Measurements from ENCODE around the gene PRR23E. TPM values are rescaled to one million over a fixed set of nuclear protein-coding genes. Genes with fewer than 3 reads are reported as not detected.

PRR23E gene
- total RNA-seq, 4 donors from 2014 or later: not detected

GRCh38 chr3:127171721-127172120 is 21.2 kb upstream of the PRR23E start:
- TF ChIP-seq CTCF (IDR thresholded peaks at IDR 0.05; ENCODE audit: low read depth): no peak

GRCh38 chr3:127172211-127172610 is 20.7 kb upstream of the PRR23E start:
- TF ChIP-seq CTCF (IDR thresholded peaks at IDR 0.05; ENCODE audit: low read depth): no peak

GRCh38 chr3:127172781-127173515 is 20.0 kb upstream of the PRR23E start:
- no peak for TF ChIP-seq CTCF (IDR thresholded peaks at IDR 0.05; ENCODE audit: low read depth)

- TF ChIP-seq CTCF (IDR thresholded peaks at IDR 0.05; ENCODE audit: low read depth): no peak
Measured at GRCh38 chr3:127173516-127174166, 19.3 kb upstream of the PRR23E start.

- no peak for TF ChIP-seq CTCF (IDR thresholded peaks at IDR 0.05; ENCODE audit: low read depth)
Measured at GRCh38 chr3:127174284-127174683, 18.6 kb upstream of the PRR23E start.

- no peak for TF ChIP-seq CTCF (IDR thresholded peaks at IDR 0.05; ENCODE audit: low read depth)
Measured at GRCh38 chr3:127174715-127175140, 18.2 kb upstream of the PRR23E start.

GRCh38 chr3:127175272-127175671 is 17.7 kb upstream of the PRR23E start:
- no peak for TF ChIP-seq CTCF (IDR thresholded peaks at IDR 0.05; ENCODE audit: low read depth)

Measured in subcutaneous adipose tissue (tissue), 4 donors.